Osteoblast (primary cell): ENCODE results near the gene PPP4R2. TPM values are rescaled to one million over a fixed set of nuclear protein-coding genes. Genes with fewer than 3 reads are reported as not detected.

ENCODE experiments used
- DNase-seq: peaks from one replicate; pipeline ENCODE4 v3.0.0; 2011; ENCODE audit warnings: low spot score, mixed read lengths; ENCODE audit not compliant: insufficient read length; ENCODE audit errors: missing footprints
- H2AFZ ChIP-seq: 2 replicates; pipeline ENCODE4 v1.6.0; 2011; ENCODE audit warnings: mild to moderate bottlenecking, low read length
- H3K27ac ChIP-seq: 2 replicates; pipeline ENCODE4 v1.5.1; 2011; ENCODE audit warnings: mild to moderate bottlenecking, low read depth, low read length, moderate library complexity
- H3K27me3 ChIP-seq: 2 replicates; pipeline ENCODE4 v1.6.0; 2012; ENCODE audit warnings: mild to moderate bottlenecking, control low read depth, inconsistent platforms, low read length, moderate library complexity; ENCODE audit not compliant: insufficient read depth
- H3K36me3 ChIP-seq: 2 replicates; pipeline ENCODE4 v1.5.1; 2011; ENCODE audit warnings: mild to moderate bottlenecking, low read length, control low read depth, moderate library complexity; ENCODE audit not compliant: insufficient read depth
- H3K4me1 ChIP-seq: 2 replicates; pipeline ENCODE4 v1.5.1; 2011; ENCODE audit warnings: mild to moderate bottlenecking, low read length, control low read depth, moderate library complexity; ENCODE audit not compliant: insufficient read depth
- H3K4me2 ChIP-seq: 2 replicates; pipeline ENCODE4 v1.6.0; 2011; ENCODE audit warnings: mild to moderate bottlenecking, low read length; ENCODE audit not compliant: insufficient read depth
- H3K4me3 ChIP-seq: fragments of 200-600 bp; sonication (generic); 3 replicates; pipeline ENCODE4 v1.5.1; 2012; ENCODE audit warnings: mild to moderate bottlenecking, low read length, inconsistent platforms; ENCODE audit not compliant: insufficient read depth
- H3K79me2 ChIP-seq: 2 replicates; pipeline ENCODE4 v1.6.0; 2012; ENCODE audit warnings: mild to moderate bottlenecking, low read length, control low read depth, inconsistent platforms; ENCODE audit not compliant: insufficient read depth
- H3K9me3 ChIP-seq: 2 replicates; pipeline ENCODE4 v1.5.1; 2011; ENCODE audit warnings: low read depth, low read length, control low read depth
- H4K20me1 ChIP-seq: 2 replicates; pipeline ENCODE4 v1.6.0; 2012; ENCODE audit warnings: mild to moderate bottlenecking, low read length, control low read depth; ENCODE audit not compliant: insufficient read depth
- total RNA-seq: library from RNA; depleted of rRNA; stranded (reverse); fragments of >200 nt; gene quantifications from 2 replicates; pipeline ENCODE4 v1.2.3, GENCODE V29; 2012
- TF ChIP-seq, protein P1 (sequence below): IDR thresholded peaks from 2 replicates; pipeline ENCODE4 v1.5.1; 2011; ENCODE audit warnings: mild to moderate bottlenecking, low read depth, low read length, moderate library complexity; ENCODE audit errors: extremely low read depth

The PPP4R2 gene
- total RNA-seq, 1 donor: 84.3 TPM

- DNase-seq: no peak
- Histone ChIP-seq H3K4me2 (peak overlapping the region; percentile 72), H3K36me3 (peaks cover 3% of the 10 kb centered on the region), H4K20me1 (no peaks in the 10 kb centered on the region), H3K9me3 (no peaks in the 10 kb centered on the region), H3K27me3 (no peaks in the 10 kb centered on the region), H3K4me3 (no peak overlapping the region), H3K79me2 (no peaks in the 10 kb centered on the region), H3K27ac (peak overlapping the region; percentile 88), H2AFZ (no peak overlapping the region), H3K4me1 (peaks cover 50% of the 10 kb centered on the region)
- TF ChIP-seq, protein P1, sequence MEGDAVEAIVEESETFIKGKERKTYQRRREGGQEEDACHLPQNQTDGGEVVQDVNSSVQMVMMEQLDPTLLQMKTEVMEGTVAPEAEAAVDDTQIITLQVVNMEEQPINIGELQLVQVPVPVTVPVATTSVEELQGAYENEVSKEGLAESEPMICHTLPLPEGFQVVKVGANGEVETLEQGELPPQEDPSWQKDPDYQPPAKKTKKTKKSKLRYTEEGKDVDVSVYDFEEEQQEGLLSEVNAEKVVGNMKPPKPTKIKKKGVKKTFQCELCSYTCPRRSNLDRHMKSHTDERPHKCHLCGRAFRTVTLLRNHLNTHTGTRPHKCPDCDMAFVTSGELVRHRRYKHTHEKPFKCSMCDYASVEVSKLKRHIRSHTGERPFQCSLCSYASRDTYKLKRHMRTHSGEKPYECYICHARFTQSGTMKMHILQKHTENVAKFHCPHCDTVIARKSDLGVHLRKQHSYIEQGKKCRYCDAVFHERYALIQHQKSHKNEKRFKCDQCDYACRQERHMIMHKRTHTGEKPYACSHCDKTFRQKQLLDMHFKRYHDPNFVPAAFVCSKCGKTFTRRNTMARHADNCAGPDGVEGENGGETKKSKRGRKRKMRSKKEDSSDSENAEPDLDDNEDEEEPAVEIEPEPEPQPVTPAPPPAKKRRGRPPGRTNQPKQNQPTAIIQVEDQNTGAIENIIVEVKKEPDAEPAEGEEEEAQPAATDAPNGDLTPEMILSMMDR: no peak
Observed at GRCh38 chr3:73071952-73072351, 75.3 kb downstream of the PPP4R2 start.

DNA sequence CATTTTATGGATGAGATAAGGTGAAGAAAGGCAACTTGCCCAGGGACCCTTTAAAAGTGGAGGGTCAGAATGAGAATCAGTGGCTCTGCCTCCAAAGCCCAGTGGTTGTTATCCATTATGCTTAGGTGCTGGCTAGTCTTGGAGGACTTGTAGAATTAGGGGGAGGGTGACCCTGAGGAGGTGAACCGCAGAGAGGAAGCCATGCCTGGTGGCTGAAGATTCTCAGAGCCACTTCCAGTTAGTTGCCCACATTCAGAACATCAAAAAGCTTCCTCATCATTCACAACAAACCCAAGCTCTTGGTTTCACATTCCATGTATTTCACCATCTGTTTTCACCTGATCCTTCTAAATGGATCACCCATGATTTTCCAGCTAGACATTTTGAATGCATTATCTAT lies 76.0 kb downstream of the PPP4R2 start:
- no peak overlapping the region for H3K27ac ChIP-seq
- no peak overlapping the region for H3K4me3 ChIP-seq
- no peak for DNase-seq
- no peaks in the 10 kb centered on the region for H3K79me2 ChIP-seq
- TF ChIP-seq, protein P1: no peak
- H3K27me3 ChIP-seq: no peaks in the 10 kb centered on the region
- no peaks in the 10 kb centered on the region for H3K9me3 ChIP-seq
- no peaks in the 10 kb centered on the region for H3K36me3 ChIP-seq
- no peaks in the 10 kb centered on the region for H4K20me1 ChIP-seq
- H2AFZ ChIP-seq: no peak overlapping the region
- no peak overlapping the region for H3K4me2 ChIP-seq
- H3K4me1 ChIP-seq: peaks cover 50% of the 10 kb centered on the region

DNA sequence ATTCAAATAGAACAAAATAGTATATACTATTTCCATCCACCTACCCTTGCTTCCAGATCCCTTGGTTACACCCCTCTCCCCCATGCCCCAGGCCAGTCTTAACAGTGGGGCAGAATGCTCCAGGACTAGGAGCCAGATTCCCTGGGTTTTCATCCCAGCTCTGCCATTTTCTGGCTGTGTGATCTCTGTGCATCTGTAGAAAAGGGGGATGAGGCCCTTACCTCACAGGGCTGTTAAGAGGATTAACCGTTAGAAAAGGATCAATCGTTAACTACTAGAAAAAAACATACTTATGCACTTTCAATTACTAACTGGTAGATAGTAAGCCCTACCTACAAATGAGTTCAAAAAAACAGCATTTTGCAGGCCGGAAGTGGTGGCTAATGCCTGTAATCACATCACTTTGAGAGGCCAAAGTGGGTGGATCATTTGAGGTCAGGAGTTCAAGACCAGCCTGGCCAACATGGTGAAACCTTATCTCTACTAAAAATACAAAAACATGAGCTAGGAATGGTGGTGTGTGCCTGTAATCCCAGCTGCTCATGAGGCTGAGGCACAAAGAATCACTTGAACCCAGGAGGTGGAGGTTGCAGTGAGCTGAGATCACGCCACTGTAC lies 76.6 kb downstream of the PPP4R2 start:
- peaks cover 50% of the 10 kb centered on the region for H3K4me1 ChIP-seq
- peak overlapping the region; percentile 32 for H3K27ac ChIP-seq
- H3K9me3 ChIP-seq: no peaks in the 10 kb centered on the region
- H3K27me3 ChIP-seq: no peaks in the 10 kb centered on the region
- DNase-seq: no peak
- no peak overlapping the region for H3K4me3 ChIP-seq
- H3K36me3 ChIP-seq: no peaks in the 10 kb centered on the region
- no peak overlapping the region for H2AFZ ChIP-seq
- H3K4me2 ChIP-seq: peak overlapping the region; percentile 11
- no peaks in the 10 kb centered on the region for H3K79me2 ChIP-seq
- H4K20me1 ChIP-seq: no peaks in the 10 kb centered on the region
- TF ChIP-seq, protein P1: no peak

GRCh38 chr3:73074781-73075180 lies 78.2 kb downstream of the PPP4R2 start:
- Histone ChIP-seq H3K4me3 (no peak overlapping the region), H3K79me2 (no peaks in the 10 kb centered on the region), H2AFZ (no peak overlapping the region), H4K20me1 (no peaks in the 10 kb centered on the region), H3K9me3 (no peaks in the 10 kb centered on the region), H3K36me3 (no peaks in the 10 kb centered on the region), H3K4me1 (peaks cover 45% of the 10 kb centered on the region), H3K27ac (no peak overlapping the region), H3K4me2 (peak overlapping the region; percentile 3), H3K27me3 (no peaks in the 10 kb centered on the region)
- no peak for DNase-seq
- TF ChIP-seq, protein P1: no peak
